ENCODE measurements around the gene ARHGDIB.

ARHGDIB gene

DNA sequence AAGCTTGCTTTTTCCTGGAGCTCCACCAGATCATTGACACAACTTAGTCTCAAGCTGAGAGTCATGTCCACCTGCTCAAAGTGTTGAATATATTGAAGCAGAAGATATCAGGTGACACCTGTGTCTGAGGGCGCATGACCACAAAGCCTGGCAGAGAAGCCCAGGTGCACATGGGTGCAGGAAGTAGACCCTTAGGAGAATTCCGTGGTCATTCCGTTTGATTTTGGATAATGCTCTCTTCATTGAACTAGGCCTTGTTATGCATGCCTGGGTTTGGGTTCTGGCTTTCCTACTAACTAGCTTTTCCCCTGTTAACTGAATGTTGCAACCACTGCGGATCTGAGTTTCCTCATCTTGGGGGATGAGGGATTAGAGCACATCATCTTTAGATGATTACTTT lies 7.1 kb downstream of the ARHGDIB start:
- no peak for FAIRE-seq

DNA sequence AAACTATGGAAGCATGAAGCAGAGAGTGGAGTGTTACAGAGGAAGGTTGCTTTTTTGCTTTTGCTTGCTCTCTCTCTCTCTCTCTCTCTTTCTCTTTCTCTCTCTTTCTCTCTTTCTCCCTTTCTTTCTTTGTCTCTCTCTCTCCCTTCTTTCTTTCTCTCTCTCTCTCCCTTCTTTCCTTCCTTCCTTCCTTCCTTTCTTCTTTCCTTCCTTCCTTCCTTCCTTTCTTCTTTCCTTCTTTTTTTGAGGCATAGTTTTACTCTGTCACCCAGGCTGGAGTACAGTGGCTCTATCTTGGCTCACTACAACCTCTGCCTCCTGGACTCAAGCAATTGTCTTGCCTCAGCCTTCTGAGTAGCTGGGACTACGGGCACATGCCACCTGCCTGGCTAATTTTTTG lies 7.6 kb downstream of the ARHGDIB start:
- no peak for FAIRE-seq

DNA sequence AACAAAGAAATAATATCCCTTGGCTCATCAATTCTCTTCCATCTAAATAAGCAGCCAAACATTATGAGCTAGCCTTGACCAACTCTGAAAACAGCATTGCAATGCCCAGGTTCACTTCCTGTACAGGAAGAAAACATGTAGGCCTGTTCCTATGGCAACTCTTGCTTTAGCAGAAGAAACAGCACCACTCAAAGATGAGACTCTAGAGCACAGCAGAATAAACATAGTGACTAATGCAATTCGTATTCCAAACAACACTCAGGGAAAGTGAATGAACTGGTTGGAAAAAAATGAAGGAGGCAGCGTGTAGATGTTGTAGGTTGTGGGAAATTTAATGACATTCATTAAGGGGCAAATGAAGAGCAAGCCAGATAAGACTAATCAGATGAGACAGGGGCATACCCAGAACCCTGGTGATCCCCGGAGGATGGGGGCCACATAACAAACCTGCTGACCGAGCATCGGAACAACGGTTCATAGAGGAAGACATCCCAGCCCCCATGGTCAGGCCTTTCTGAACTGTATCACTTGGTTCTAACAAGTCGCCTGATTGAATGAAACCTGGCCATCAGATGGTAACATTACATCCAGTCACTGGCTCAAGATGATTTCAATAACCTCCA lies 9.0 kb downstream of the ARHGDIB start:
- no peak for FAIRE-seq

DNA sequence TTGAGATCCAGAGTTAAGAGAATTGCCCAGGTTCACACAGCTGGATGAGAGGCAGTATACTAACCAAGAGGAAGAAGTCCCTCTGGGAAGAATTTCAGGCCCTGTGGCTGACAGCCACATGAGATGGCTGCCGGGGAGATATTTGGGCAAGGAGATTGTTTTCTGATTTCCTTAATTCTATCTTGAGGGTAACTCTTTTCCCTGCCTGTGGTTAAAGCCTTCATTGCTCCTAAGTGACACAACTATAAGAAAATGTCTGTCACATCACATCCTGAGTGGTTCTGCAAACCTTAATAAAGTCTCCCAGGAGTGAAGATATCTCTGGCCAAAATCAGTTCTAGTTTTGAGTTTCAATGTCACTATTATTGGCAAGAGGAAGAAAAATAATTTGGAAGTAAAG lies 9.6 kb downstream of the ARHGDIB start:
- FAIRE-seq, result no peak

DNA sequence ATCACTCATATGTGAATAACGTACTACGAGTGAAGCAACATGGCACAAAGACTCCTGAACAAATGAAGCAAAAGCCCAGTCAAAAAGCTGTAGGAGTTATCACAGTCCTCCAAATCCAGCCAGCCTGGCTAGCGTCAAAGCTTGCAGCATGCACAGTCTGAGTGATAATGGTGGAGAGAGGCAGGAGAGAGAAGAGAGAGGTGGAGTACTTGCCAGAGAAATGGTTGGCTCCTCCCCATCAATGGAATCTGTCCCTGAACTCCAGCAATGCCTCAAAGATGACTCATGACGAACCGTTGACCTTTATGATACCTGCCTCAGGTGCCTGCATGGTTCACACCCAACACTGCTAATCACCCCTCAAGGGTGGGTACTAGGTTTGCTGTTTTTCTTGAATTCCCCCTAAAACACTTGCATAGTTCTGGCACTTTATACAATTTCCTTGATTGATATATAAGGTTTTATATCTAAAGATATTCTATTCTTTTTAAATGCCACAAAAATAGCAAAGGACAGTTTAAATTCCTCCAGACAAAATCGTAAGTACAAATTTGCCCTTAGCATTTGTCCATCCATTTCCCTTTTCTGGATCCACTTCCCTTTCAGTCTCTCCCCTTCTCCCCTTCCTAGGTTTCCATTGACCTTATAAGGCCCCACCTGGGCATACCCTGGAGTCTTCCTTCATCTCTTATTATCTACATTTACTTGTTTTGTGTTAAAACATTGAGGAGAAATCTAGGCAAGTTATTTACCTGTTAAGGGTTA lies 10.2 kb downstream of the ARHGDIB start:
- FAIRE-seq, result no peak

DNA sequence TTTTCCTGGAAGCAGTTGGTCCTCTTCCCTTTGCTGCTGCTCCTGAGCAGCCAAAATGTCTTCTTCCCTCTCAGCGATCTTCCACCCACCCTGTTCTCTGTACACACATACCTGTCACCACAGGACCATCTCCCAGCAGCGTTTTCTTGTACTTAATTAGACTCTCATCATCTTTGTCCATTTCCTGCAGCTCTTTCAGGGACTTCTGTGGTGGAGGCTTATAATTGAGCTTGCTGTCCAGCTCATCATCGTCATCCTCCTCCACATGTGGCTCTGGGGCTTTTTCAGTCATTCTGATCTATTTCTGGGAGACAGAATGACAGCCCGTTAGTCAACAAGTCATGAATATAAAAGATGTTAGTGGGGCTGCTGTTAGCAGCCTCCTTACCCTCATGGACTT lies 11.0 kb downstream of the ARHGDIB start:
- no peak for FAIRE-seq

DNA sequence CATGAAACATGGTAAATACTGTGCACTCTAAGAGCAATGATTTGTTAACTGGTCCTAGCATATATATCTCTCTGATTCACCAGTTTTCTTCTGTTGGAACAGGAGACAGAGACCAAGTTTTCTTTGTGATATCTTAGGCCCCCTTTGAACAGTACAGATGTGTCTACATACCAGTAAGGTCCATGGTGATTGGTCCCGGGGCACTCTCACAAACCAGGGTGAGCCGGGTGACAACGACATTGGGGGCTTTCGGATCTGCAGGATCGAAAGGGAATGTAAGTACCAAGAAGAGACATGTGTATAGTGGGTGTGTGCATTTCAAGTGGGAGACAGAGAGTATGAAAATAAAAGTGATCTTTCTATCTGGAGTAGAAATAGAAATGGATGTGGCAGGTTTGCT lies 11.8 kb downstream of the ARHGDIB start:
- FAIRE-seq, result no peak

DNA sequence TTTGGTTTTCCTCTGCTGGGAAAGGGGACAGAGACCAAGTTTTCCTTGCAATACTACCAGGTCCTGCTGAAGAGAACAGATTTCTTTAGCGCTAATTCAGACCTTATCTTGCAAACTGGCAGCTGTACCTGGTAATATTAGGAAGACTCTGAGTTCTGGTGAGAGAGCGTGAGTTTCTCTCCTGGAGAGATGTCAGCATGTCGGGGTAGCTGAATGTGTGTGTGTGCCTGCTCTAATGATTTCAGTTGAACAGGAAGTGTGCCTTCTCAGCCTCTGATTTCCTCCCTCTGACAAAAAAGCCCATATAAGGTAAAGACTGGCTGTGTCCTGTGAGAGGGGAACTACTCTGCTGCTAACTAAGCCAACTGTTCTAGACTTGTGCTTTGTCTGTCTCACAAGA lies 12.7 kb downstream of the ARHGDIB start:
- peak; percentile 93 for FAIRE-seq

DNA sequence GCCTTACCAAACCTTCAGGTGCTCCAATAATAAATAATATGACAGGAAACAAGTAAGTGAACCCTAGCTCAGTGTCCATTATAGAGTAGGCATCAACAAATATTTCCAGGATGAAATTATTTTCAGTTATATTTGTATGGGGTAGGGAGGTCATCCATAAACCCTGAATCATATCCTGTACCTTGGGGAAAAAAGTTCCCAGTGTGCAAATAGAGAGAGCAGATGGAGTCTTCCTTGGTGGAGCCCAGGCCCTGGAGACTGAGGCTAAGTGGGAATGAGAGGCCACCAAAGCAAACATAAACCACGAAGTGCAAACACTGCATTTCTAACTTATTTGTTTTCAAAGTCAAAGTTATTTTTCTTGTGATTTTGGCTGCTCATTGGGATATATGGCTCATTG lies 14.5 kb downstream of the ARHGDIB start:
- no peak for FAIRE-seq

DNA sequence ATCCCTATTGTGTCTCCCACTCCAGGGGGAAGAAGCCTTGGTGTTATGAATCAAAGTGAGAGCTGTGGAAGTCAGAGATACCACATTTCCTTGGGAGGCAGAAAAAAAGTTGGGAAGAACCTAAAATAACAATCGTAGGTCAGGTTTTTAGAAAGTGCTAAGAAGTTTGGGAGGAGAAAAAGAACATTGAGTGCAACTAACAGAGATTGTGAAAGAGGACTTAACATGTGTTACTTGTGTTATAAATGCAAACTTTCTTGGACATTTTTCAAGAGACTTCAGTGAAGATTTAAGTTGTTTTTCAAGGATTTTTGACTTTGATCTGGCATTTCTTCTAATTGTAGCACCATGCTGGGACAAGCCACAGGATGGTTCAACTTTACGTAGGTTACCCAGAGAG lies 15.2 kb downstream of the ARHGDIB start:
- no peak for FAIRE-seq

DNA sequence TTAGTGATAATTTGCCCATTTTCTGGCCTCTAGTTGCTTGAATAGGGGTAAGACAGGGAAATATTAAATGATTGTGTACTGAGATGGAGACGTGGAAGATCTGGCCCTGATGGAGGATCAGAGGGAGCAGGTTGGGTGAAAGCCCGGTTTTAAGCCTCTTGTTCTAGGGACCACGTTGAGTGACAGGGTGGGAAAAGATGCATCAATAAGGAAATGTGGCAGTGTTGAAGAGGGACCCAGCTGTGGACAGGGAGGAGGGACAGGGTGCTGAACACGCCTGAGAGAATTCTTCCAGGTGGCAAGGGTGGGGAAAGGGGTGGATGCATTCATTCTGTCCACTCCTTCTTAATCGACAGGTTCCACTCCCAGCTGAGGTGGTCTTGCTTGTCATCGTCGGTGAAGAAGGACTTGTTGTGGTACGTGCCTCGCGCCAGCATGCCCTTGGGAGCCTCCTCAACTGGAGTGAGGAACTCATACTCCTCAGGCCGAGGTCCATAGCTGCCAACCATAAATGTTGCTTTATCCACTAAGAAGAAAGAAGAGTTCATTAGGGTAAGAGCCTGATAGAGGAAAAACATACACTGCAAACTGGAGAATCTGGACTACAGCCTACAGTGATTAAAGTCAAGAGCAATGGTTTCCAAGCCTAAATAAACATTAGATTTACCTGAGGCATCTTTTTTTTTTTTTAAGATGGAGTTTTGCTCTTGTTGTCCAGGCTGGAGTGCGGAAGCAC lies 19.0 kb downstream of the ARHGDIB start:
- no peak for FAIRE-seq

DNA sequence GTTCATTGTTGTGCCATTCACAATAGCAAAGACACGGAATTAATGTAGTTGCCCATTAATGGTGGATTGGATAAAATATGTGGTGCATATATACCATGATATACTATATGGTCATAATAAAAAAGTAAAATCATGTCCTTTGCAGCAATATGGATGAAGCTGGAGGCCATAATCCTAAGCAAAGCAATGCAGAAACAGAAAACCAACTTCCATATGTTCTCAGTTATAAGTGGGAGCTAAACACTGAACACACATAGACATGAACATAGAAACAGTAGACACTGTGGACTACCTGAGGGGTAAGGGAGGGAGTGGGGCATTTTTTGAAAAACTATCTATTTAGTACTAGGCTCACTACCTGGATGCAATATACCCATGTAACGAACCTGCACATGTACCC lies 20.0 kb downstream of the ARHGDIB start:
- FAIRE-seq, result no peak

DNA sequence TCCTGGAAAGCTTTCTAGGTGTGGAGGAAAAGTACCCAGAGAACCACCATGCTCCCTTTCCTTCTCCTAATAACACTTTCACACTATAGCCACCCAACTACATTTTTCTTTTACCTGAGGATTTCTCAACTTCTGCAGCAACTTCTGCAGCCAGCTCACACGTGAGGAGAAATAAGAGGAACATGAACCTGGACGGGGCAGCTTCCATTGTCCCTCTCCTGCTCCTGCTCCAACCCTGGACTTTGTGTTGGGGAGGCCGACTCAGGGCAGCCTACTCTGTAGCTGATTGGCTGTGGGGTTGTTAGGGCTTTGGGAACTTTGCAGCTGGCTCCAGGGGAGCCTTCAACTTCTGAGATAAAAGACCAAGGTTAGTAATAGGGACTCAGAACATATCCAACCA lies 23.1 kb downstream of the ARHGDIB start, which contains the start of gene ERP27:
ERP27 (minus strand) TSS at position 237 of the 400 bp plus-strand sequence; CDS start at position 208, 29 bp downstream.
- no peak for FAIRE-seq

DNA sequence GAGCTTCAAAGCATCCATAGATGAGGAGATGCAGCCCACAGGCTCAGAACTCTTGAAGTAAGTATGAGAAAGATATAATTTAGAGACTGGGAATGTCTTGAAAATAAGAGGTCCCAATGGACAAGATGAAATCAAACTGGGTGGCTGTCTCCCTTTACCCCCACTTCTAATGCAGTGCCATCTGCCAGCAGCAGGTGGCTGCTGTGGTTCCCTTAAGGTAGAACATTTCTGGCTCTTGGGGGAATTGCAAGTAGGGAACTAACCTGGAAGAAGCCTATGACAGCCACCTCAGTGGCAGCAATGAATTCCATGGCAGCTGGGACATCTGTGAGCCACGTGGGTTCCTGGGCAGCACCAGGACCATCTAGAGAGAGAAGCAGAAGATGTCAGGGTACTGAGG lies 23.7 kb downstream of the ARHGDIB start:
- no peak for FAIRE-seq

DNA sequence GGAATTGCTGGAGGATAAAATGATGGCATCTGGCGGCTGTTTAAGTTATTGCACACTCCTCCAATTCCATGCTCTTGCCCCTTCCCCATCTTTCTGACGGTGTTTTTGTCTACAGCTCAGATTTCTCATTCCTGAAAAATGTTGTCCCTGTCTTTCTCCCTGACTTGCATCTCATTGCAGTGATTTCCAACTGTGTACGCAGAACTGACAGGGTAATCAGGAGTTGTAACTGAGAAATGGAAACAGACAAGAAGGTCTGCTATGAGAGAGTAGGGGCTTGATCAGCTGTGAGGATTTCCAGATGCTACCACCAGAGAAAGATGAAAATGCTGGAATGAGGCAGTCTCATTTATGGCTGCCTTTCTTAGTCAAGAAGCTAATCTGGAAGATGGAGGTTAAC lies 24.4 kb downstream of the ARHGDIB start:
- FAIRE-seq, result no peak

DNA sequence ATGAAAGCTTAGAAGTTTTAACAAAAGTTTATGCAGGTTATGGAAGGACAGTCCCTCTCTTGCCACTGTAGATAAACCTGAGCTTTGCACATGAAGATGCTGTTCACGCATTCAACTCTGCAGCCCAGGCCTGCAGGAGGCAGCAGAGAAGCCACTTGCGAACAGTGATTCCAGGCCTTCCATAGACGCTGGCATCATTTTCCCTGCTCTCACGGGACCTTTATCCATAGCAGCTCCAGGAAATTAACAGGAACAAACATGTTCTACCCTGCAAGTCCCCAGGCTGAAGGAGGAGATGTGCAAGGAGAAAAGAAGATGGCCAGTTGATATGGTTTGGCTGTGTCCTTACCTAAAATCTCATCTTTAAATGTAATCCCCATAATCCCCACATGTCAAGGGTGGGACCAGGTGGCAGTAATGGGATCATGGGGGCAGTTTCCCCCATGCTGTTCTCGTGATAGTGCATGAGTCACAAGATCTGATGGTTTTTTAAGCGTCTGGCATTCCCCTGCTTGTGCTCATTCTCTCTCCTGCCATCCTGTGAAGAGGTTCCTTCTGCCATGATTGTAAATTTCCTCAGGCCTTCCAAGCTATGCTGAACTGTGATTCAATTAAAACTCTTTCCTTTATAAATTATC lies 25.1 kb downstream of the ARHGDIB start:
- FAIRE-seq, result no peak

DNA sequence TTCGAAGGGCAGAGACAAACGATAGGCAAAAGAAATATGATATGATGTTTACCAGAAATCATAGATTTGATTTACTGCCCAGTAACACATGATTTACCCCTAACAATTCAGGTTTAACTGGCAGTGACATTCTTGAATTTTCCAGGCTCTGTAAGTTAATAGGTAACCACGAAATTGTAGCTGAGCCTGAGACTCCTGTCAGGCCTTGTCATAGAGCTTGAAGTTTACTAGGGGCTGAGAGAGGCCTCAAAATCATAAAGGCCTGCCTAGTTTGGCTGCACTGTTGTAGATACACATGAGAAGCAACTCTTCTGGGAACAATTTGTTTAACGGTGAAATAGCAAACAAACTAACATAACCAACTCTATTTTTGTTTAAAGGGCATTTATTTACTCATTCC lies 26.4 kb downstream of the ARHGDIB start:
- FAIRE-seq, result peak; percentile 64

DNA sequence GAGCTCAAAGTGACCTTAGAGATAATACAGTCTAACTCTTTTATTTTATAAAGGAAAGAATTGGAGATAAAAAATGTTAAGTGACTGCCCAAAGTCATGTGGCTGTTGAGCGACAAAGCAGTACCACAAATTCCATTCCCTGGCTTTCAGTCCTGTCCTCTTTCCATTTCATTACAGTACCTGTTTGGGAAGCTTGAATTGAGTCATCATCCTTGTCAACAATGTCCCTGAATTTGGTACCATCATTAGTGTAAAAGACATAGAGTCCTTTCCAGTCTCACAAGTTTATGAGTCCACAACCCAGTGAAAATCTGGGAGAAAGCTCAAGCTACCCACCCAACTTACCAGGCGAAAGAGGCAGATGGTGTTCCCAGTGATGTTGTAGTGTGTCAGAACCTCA lies 26.9 kb downstream of the ARHGDIB start:
- no peak for FAIRE-seq

DNA sequence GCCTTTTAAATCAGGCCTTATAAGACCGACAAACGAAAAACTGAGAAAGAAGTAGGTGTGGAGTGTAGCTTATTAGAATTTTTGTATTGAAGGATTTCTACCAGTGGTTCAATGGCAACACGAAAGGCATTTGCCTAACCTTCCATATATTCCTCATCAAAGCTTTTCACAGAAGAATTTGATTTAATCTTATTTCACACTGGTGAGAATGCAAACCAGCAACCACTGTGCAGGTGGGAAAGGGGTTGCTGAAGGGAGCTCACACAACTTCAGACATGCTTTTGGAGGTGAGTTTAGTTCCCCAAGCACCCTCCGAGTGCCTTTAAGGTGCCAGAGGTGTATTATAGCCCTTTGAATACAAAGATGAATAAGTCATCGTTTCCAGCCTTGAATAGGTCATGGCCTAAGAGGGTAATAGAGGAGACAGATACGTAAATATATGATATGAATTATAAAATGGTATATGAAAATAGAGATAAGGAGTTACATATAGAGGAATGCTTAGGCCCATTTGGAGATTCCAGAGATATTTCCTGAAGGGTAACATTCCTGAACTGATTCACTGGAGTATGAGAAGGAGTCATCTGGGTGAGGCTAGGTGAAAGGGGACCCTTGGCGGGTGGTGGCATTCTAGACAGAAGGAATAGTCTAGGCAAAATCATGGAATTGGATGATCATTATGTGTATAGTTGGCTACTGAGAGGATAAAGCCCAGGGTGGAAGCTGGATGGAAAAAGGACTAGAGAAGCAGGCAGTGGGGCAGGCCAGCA lies 29.4 kb downstream of the ARHGDIB start:
- FAIRE-seq, result no peak

DNA sequence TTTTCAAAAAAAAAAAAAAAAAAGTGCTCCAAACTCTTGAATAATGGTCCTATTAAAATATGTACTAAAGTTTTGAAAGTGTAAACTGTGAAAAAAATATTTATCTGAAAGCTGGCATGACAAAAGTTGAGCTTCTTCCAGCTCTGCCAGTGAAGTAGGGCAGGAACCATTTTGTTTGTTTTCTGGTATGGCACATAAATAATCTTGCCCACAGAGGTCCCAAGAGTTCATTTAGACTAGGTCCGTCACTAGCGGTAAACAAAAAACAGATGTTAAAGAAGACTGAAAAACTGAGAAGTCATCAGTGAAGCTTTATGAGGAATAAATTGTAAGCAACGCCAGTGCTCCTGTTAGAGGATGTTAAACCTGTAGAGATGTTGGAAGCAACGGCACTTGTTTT lies 30.0 kb downstream of the ARHGDIB start:
- no peak for FAIRE-seq

DNA sequence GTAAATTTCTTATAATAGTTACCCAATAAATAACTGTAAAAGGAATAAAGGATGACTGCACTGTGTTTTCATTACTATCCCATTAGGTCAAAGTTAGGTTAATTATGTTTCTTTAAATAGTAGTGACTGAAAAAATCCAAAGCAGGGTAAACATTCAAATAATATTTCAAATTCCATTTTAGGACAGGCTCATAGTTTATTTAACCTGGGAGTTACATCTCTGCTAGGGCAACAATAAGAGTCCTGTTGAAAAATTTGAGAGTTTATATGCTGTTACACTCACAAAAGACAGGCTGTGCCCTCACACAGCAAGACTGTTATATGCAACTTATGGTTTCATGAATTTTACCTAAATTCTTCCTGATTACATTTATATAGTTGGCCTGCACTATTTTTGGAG lies 31.1 kb downstream of the ARHGDIB start:
- no peak for FAIRE-seq

DNA sequence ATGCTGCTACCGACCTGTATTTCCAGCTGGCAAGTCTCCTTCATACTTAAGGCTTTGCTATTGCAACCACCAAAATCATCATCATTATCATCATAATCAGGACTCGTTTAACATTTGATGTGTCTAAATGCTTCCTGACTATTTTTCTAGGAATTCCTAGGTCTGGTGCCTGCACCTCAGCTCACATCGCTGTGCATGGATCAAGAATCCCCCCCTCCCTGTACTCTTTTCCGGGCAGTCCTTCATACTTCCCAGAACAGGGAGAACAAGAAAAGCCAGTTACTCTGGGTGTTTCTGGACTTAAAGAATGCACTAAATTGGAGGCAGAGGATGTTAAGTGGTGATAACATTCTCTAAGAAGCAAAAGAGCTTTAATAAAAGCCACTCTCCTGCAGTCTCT lies 32.5 kb downstream of the ARHGDIB start:
- FAIRE-seq, result peak; percentile 60

DNA sequence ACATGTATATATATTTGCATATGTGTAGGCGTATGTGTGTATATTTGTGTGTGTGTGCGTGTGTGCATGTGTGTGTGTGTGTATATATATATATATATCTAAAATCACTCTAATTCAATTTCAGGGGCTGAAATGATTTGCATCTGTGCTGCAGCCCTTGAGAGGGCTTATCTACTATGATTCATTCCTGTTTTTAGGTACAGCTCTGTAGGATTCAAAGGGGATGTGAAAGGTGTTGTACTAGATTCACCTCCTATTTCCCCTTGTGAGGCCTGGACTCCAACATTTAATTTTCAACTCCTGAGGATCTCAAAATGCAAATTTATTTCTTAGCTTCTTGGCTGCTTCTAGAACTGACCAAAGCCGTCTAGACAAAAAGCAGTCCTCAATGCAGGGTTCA lies 34.1 kb downstream of the ARHGDIB start:
- FAIRE-seq, result no peak

All from islet of Langerhans (tissue), 1 donor.